Fibroblast of skin of left biceps (primary cell): ENCODE measurements around the gene IMMP2L.

Source experiments
- DNase-seq, 2 experiments: peaks; one replicate each; pipeline ENCODE4 v3.0.0-alpha.2; 2013; ENCODE audit warnings: low read depth in 2 of 2

Gene IMMP2L

GRCh38 chr7:111103678-111104274 lies 458.5 kb downstream of the IMMP2L start:
- DNase-seq = no peak

DNA sequence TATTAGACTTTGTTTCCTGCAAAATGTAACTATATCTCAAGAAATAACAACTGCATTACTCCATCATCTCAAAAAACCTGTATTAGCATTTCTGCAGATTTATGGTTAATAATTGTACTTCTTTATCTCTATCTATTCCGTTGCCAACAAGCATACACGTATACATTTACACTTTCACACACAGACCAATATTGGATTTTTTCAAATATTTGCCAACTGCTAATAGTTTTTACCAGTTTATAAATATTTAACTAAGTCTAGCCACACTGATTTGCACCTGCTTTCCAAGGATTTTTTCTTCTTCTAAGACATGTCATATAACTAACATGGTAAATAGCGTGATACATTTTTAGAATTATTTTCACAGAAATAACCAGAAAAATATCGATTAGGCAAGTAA lies 459.2 kb downstream of the IMMP2L start:
- no peak for DNase-seq

- no peak for DNase-seq
Measured at GRCh38 chr7:111101856-111102646, 460.2 kb downstream of the IMMP2L start.

DNA sequence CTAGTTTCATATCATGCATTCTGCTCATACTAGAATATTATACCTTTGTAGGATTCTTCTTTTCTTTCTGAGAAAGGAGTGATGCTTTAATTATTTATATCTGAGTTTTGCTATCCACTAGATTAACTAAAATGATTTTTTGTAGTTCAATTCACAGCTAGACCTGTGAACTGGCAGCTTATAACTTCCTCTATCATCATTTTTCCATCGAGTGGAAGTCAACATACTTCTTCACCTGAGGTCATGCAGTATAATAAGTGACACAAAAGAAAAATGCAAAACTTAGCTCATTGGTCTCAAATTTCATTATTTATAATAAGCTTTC lies 463.4 kb downstream of the IMMP2L start:
- DNase-seq = no peak

DNA sequence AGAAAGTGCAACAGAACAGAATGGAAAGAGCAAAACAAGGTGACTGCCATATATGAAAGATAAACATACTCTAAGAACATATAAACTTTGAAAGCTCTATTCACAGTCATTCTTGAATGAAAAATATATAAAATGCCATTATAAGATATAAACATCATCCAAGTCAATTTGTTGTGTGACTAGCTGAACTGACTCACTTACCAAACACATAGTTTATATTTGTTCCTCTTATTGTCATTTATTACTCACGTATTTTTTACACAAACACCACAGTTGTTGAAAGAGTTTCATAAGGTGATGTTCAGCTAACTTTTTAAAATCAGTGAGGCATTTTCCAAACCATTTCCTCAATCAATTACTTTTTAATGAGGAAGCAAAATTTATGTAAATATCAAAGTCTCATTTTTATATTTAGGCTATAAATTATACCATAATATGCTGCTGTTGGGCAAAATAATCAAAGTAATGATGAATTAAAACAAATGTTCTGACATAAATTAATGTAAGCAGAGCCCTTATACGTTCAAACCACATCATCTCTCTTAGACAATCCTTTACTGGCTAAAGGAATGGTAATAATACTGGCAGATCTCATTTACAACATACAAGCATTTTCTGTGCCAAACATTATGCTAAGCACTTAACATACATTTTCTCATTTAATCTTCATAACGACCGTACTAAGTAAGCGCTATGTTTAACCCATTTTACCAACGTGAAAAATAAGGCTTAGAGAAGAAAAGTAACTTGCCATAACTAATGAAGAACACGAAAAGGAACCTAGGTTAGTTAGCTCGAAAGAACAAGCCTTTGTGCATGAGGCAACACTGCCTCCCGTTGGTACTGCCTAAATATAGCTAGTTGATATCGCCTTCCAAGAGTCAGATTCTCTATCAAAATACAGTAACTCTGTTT lies 464.0 kb downstream of the IMMP2L start:
- DNase-seq = no peak

- DNase-seq = no peak
Measured at GRCh38 chr7:111096997-111097396, 465.3 kb downstream of the IMMP2L start.

DNA sequence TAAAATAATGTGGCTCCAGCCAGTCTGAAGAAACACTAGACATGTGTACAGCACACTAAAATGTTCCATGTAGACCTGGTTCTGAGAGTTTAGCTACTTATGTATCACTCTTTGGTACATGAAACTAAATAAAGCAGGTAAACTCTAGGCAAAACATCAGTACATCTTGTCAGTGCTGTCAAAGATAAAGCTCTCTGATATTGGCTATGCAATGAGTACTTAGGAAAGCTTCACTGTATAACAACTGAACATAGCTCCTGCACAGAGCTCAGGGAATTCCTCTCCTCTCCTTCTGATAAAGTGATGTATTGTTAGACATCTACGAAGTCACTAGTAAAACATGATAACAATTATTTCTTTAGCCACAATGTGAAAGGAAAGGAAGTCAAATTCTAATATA lies 467.9 kb downstream of the IMMP2L start:
- DNase-seq = no peak

DNA sequence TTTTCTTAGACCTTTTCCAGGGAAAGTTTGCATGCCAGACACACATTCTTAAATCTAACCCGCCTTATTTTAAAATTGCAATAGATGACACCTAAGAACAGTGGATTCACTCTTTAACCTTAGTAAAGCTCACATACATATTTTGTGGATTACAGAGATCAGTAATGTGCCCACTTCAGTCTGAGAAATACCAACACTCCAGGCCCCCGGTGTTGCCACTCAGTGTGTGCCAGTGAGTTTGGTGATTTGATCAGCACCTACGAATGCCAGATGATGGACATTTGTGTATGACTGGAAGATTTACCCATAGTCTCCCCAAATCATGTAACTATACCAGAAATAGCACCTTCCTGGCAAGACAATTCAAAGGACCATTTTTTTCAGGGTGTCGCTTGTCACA lies 468.8 kb downstream of the IMMP2L start:
- DNase-seq = no peak

DNA sequence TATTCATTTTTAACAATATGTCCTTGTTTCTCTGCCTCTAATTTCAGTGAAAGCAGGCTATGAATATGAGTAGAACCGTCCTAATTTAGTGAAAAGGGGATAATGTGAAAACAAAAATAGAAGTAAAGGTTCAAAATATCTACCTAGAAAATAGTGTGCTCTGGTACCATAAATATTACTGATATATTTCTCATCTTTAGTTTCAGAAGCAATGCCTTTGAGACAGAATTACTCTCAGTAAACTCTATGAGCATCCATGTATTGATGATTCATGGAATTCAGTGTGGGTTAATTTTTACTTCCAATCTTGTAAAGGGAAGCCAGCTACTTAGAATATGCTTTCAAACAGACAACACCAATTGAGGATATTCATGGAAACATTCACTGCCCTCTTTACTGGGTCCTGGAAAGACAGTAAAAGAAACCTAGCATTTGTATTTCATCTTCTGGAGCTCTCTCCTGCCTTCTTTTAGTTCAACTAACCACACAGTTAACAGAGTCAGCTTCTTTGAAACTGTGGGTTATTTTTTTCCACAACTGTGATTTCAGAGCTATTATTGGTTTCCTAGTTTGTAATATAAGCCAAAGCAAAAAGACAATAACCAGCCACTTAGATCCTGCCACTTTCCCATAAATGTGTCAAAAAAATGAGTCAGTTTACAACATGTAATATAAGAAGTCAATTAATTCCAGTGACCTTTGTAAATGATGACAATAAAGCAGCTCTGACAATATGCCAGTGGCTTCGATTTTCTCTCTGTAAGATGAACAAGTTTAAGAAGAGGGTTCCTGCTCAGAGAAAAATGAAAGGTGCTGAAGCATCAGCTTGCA lies 469.7 kb downstream of the IMMP2L start:
- DNase-seq = no peak

DNA sequence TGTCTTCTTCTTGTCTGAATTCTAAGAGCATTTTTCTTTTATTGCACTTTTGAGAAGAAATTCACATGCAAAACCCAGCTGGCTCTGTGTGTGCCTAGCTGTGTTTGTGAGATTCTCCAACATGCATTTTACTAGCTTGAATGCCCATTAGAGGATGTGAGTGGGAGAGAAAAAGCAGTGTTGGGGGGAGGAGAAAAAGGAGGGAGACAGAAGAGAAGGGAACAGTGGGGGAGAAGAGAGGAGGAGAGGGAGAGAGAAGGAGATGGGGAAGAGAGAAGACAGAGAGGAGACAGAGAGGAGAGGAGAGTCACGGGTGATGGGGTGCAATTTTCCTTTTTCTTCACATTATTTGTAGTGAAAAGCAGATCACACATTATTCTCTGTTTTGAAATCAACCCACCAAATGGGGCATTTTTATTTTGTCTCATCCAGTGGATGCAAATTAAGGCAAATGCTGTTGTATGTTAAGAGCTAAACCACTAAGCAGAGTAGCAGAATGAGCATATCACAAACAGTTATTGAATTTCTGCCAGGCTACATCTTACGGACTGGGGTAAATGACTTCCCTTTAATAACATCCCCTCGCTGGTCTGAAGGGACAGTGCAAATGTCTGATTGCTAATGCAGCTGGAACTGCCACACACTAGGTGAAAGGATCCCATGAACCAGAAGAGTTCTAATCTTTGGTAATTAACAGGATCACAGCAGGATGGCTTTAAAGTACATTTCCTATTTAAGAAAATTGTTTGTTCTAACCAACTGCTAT lies 470.5 kb downstream of the IMMP2L start:
- no peak for DNase-seq

DNA sequence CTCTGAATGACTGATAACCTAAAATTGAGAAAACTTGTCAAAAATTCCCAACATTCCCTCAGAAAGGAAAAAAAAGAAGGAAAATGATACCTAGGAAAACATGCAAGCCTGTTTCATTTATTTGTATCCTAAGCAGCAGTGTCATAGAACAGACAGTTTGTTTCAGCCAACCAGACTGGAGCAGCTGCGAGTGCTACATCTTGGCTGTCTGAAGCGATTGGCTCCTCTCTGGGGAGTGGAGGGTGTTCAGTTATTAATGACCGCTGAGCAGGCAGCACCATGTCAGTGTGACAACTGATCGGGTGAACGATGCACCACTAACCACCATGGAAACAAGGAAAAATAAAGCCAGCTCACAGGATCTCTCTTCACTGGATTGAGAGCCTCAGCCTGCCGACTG lies 471.4 kb downstream of the IMMP2L start, which contains the start of gene LRRN3:
Gene LRRN3, plus strand, starts transcription at position 282 of the 400 bp plus-strand sequence. CDS start 31,646 bp downstream, outside the sequence.
- DNase-seq = no peak

- no peak for DNase-seq
Measured at GRCh38 chr7:111089822-111090426, 472.4 kb downstream of the IMMP2L start.

DNA sequence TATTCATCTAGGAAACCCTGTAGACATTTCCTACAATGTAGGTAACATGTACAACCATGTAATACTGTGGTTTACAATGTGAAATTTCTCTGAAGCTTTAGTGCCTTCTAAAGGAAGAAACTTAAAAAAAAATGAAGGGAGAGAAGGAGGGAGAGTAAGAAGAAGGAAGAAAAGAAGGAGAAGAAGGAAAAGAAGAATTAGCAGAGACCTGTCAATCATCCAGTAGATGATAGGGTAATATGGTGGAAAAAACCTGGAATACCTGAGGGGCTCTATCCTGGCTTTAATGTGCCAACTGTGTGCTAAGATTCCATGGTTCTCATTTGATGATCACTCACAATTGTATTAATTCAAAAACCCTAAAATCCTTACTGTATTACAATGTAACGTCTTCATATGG lies 474.0 kb downstream of the IMMP2L start:
- no peak for DNase-seq

GRCh38 chr7:111086532-111086931 lies 475.8 kb downstream of the IMMP2L start:
- DNase-seq = no peak

- no peak for DNase-seq
Measured at GRCh38 chr7:111085356-111085755, 476.9 kb downstream of the IMMP2L start.

DNA sequence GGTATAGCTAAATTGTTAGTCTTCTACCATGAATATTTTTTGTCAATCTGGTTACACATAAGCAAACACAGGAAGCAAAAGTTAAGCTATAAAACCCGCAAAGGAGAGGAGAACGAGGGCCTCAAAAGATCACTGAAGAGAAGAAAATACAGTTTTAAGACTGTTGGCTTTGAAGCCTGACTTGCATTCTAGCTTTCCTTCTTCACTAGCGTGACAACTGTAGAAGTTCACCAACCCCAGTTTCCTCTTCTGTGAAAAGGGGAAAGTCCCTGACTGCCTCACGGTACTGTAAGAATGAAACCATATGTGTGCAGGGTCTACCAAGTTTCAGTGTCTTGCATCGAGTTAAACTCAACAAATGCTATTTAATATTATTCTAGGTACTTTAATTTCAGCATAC lies 478.9 kb downstream of the IMMP2L start:
- DNase-seq = peak; percentile 44 to 50

DNA sequence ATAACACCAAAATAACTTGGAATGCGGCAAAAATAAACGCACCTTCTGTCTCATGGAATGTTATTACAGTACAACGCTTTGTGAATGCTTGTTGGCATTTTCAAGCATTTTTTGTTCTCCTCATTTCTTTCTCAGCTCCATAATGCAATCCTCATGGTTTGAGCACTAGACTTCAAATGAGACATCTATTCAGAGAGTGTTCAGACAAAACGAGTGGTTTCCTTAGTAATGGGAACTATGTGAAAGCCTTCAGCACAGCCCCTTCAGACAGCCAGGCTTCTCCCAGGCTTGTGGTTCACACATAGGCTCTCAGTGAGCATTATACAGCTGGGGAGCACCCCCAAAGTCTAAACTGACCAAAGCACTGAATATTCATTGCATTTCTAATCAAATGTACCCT lies 479.9 kb downstream of the IMMP2L start:
- DNase-seq = peak; percentile 59 to 60

DNA sequence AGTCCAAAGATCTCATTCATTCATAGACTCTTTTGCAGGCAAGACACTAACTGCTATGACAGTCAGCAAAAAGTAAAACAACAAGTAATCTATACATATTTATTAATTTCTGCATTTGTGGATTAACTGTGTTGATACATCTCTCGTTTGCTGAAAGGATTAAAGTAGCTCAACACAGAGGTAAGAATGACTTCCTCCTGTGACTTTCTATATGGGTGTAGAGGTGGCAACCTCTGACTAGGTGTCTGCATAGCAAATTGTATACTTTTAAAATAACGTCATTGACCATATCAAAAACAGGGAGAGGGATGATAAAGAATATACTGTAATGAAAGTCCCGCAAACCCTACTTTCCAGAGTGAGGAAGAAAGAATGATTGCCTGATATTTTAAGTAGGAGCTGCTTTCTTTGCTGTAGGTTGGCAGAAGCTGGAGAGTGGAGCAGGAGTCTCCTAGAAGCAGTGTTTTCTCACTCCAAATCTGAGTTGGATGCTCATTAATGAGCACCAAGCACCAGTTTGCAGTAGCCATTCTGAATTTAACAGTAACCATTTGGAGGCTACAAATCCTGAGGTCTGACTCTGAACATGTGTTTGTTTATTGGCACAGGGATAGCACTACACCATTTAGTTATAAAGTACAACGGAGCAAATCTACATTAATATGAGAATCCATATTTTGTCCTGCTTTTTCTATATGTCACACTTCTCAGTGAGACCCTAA lies 480.6 kb downstream of the IMMP2L start:
- no peak for DNase-seq

GRCh38 chr7:111080495-111081105 lies 481.7 kb downstream of the IMMP2L start:
- DNase-seq = no peak
